Endothelial cell of umbilical vein (primary cell): ENCODE measurements around the gene RNU6-8. TPM values are rescaled to one million over a fixed set of nuclear protein-coding genes. Genes with fewer than 3 reads are reported as not detected.

Experiments
- BruUV-seq: library from RNA; stranded (reverse); fragments of 400-500 nt; replicated peaks from 2 replicates; lab custom pipeline; 2021; lab: Mats Ljungman, UMichigan
- CTCF ChIA-PET: fragments of 300-600, 350-600 bp; sonication (Branson Sonifier 250); formaldehyde crosslinking; loops from one replicate; lab custom pipeline; 2021; ENCODE audit warnings: antibody characterized with exemption, inconsistent platforms; lab: Charles Lee
- POLR2A ChIA-PET: fragments of 300-600, 350-600 bp; sonication (Branson Sonifier 250); formaldehyde crosslinking; loops from one replicate; lab custom pipeline; 2021; ENCODE audit warnings: antibody characterized with exemption, inconsistent platforms; lab: Charles Lee
- DNase-seq: peaks from one replicate; pipeline ENCODE4 v3.0.0-alpha.2; 2011; ENCODE audit warnings: low read depth, low spot score
- FAIRE-seq: peaks from 2 replicates; lab custom pipeline; 2011; peaks lifted over from hg19 to GRCh38; lab: Jason Lieb, UNC
- H2AFZ ChIP-seq: 2 replicates; pipeline ENCODE4 v1.6.0; 2012; ENCODE audit warnings: low read depth, low read length, control low read depth, inconsistent platforms
- H3K27ac ChIP-seq: 2 replicates; pipeline ENCODE4 v1.5.1; 2011; ENCODE audit warnings: low read depth, mild to moderate bottlenecking, control low read depth, low read length, moderate library complexity; ENCODE audit not compliant: insufficient read depth
- H3K27me3 ChIP-seq, 2 experiments: 2 replicates each; pipeline versions ENCODE4 v1.6.0 to v1.6.1; 2011; ENCODE audit warnings: low read length in 2 of 2, mixed read lengths in 1 of 2; ENCODE audit not compliant: control insufficient read depth in 2 of 2, insufficient read depth in 2 of 2
- H3K36me3 ChIP-seq, 2 experiments: 2 replicates in 1 of 2; 3 replicates in 1 of 2; pipeline ENCODE4 v1.5.1; 2011; ENCODE audit warnings: low read length in 2 of 2, mild to moderate bottlenecking in 1 of 2, moderate library complexity in 1 of 2; ENCODE audit not compliant: control insufficient read depth in 2 of 2, insufficient read depth in 2 of 2; ENCODE audit errors: extremely low read depth in 1 of 2
- H3K4me1 ChIP-seq: 3 replicates; pipeline ENCODE4 v1.5.1; 2011; ENCODE audit warnings: mild to moderate bottlenecking, low read length; ENCODE audit not compliant: control insufficient read depth, insufficient read depth; ENCODE audit errors: extremely low read depth
- H3K4me2 ChIP-seq: 2 replicates; pipeline ENCODE4 v1.6.1; 2011; ENCODE audit warnings: low read length, control low read depth, mixed read lengths; ENCODE audit not compliant: insufficient read depth
- H3K4me3 ChIP-seq, 3 experiments: fragments of 200-600 bp in 1 of 3; sonication (generic), shearing (Covaris generic) in 1 of 3; replicated peaks in 1 of 3; 2 replicates each; pipeline ENCODE4 v1.5.1; 2011 to 2016; ENCODE audit warnings: control low read depth in 3 of 3, low read length in 3 of 3, mild to moderate bottlenecking in 2 of 3, inconsistent platforms in 1 of 3, low read depth in 1 of 3, moderate library complexity in 1 of 3; ENCODE audit not compliant: insufficient read depth in 1 of 3
- H3K79me2 ChIP-seq: 2 replicates; pipeline ENCODE4 v1.6.0; 2012; ENCODE audit warnings: low read length, inconsistent platforms; ENCODE audit not compliant: control insufficient read depth, insufficient read depth
- H3K9ac ChIP-seq: replicated peaks from 2 replicates; pipeline ENCODE3; 2011; ENCODE audit warnings: low read length, control low read depth; ENCODE audit not compliant: insufficient read depth; ENCODE audit errors: extremely low read depth
- H3K9me1 ChIP-seq: replicated peaks from 3 replicates; pipeline ENCODE4 v1.6.0; 2011; ENCODE audit warnings: mild to moderate bottlenecking, low read length; ENCODE audit not compliant: control insufficient read depth, insufficient read depth; ENCODE audit errors: extremely low read depth
- H3K9me3 ChIP-seq: replicated peaks from 2 replicates; pipeline ENCODE4 v1.5.1; 2012; ENCODE audit warnings: low read length, inconsistent platforms; ENCODE audit not compliant: control insufficient read depth, insufficient read depth
- H4K20me1 ChIP-seq: replicated peaks from 2 replicates; pipeline ENCODE3; 2011; ENCODE audit warnings: mild to moderate bottlenecking, low read length; ENCODE audit not compliant: control insufficient read depth, insufficient read depth; ENCODE audit errors: extremely low read depth
- EZH2 ChIP-seq: IDR thresholded peaks from 2 replicates; pipeline ENCODE4 v1.6.1; 2012; ENCODE audit warnings: borderline replicate concordance, low read depth, mild to moderate bottlenecking, moderate library complexity, low read length, inconsistent platforms; ENCODE audit not compliant: severe bottlenecking
- FOS ChIP-seq: IDR thresholded peaks from 2 replicates; pipeline ENCODE4 v1.6.1; 2011; ENCODE audit warnings: mild to moderate bottlenecking, low read length, moderate library complexity, borderline replicate concordance; ENCODE audit not compliant: insufficient read depth
- GATA2 ChIP-seq: IDR thresholded peaks from 2 replicates; pipeline ENCODE4 v1.7.0; 2011; ENCODE audit warnings: low read depth, mild to moderate bottlenecking, moderate library complexity, mixed read lengths, low read length; ENCODE audit not compliant: insufficient read length, insufficient read depth
- JUN ChIP-seq: IDR thresholded peaks from 2 replicates; pipeline ENCODE4 v1.6.1; 2011; ENCODE audit warnings: borderline replicate concordance, low read depth; ENCODE audit not compliant: insufficient read length, insufficient read depth
- MYC ChIP-seq: IDR thresholded peaks from one replicate; pipeline ENCODE4 v1.6.1; 2011; ENCODE audit warnings: mild to moderate bottlenecking, low read depth, low read length
- POLR2A ChIP-seq: IDR thresholded peaks from 2 replicates; pipeline ENCODE4 v1.6.1; 2012; ENCODE audit warnings: low read depth, mild to moderate bottlenecking, control low read depth, low read length
- POLR2AphosphoS5 ChIP-seq: IDR thresholded peaks from 2 replicates; pipeline ENCODE4 v1.6.1; 2012; ENCODE audit warnings: low read depth, mild to moderate bottlenecking, control low read depth, low read length, moderate library complexity; ENCODE audit not compliant: insufficient read depth
- dilution Hi-C: fragments of 300-500 bp; cut with MboI; formaldehyde crosslinking; loops from one replicate; pipeline ENCODE4 v1.15.0; 2019; ENCODE audit warnings: low sequenced_read_pairs; ENCODE audit not compliant: extremely low pct_ligation_motif_present
- intact Hi-C: fragments of 100-400 bp; cut with micrococcal nuclease; formaldehyde crosslinking; loops from one replicate; pipeline ENCODE4 v1.10.0; 2022
- polyA plus RNA-seq, 4 experiments: library from polyadenylated mRNA; depleted of rRNA in 3 of 4; stranded (reverse) in 3 of 4; unstranded in 1 of 4; fragments of >200 nt; gene quantifications; 2 replicates each; pipeline versions ENCODE4 v1.2.1 to v1.2.3, GENCODE V29; 2011 to 2012; ENCODE audit warnings: missing spikeins in 1 of 4
- total RNA-seq: library from RNA; stranded (reverse); gene quantifications from 2 replicates; pipeline ENCODE4 v1.2.3, GENCODE V29; 2021
- TF ChIP-seq, protein P1 (sequence below), 2 donors: IDR thresholded peaks; 1 replicate in 1 of 2; 2 replicates in 1 of 2; pipeline ENCODE4 v1.5.1; 2011; ENCODE audit warnings: low read length in 2 of 2, mild to moderate bottlenecking in 2 of 2, moderate library complexity in 2 of 2, control low read depth in 1 of 2, inconsistent platforms in 1 of 2, low read depth in 1 of 2; ENCODE audit not compliant: insufficient read depth in 1 of 2; ENCODE audit errors: extremely low read depth in 1 of 2
- TF ChIP-seq, protein P2 (sequence below): IDR thresholded peaks from 2 replicates; pipeline ENCODE4 v1.6.1; 2011; ENCODE audit not compliant: insufficient read depth, insufficient read length

The RNU6-8 gene
- total and polyA plus RNA-seq, 2 donors (not counting 3 experiments of a cell fraction or from before 2014, with no cell fraction given): not detected

DNA sequence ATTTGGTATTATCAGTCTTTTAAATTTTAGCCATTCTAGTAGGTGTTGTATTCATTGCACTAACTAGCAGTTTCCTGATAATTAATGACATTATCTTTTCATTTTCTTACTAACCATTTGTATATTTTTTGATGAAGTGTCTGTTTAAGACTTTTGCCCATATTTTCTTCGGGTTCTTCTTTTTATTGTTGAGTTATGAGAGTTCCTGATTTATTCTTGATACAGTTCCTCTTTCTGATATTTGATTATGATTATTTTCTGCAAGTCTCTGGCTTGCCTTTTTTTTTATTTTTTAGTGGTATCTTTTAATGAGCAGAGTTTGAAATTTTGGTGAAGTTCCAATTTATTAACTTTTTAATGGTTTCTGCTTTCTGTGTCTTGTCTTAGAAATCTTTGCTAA lies 7.4 kb downstream of the RNU6-8 start:
- no peak for FAIRE-seq
- no peaks in the 10 kb centered on the region for H3K79me2 ChIP-seq
- H4K20me1 ChIP-seq: peaks cover 2% of the 10 kb centered on the region
- no peak overlapping the region for H3K4me2 ChIP-seq
- H2AFZ ChIP-seq: no peak overlapping the region
- POLR2A ChIA-PET: no interaction called here
- H3K36me3 ChIP-seq: no peaks in the 10 kb centered on the region
- H3K9me3 ChIP-seq: no peaks in the 10 kb centered on the region
- H3K9ac ChIP-seq: no peak overlapping the region
- no TSS peak for BruUV-seq
- peaks cover 2 to 5% of the 10 kb centered on the region in 2 experiments for H3K27me3 ChIP-seq
- H3K27ac ChIP-seq: no peak overlapping the region
- no peak for DNase-seq
- no peaks in the 10 kb centered on the region for H3K4me1 ChIP-seq
- intact Hi-C loops (no loop called here), dilution Hi-C loops (no loop called here)
- no peaks in the 10 kb centered on the region for H3K9me1 ChIP-seq
- no peak overlapping the region for H3K4me3 ChIP-seq
- TF ChIP-seq MYC: no peak
- no peak for TF ChIP-seq JUN
- TF ChIP-seq, protein P1, sequence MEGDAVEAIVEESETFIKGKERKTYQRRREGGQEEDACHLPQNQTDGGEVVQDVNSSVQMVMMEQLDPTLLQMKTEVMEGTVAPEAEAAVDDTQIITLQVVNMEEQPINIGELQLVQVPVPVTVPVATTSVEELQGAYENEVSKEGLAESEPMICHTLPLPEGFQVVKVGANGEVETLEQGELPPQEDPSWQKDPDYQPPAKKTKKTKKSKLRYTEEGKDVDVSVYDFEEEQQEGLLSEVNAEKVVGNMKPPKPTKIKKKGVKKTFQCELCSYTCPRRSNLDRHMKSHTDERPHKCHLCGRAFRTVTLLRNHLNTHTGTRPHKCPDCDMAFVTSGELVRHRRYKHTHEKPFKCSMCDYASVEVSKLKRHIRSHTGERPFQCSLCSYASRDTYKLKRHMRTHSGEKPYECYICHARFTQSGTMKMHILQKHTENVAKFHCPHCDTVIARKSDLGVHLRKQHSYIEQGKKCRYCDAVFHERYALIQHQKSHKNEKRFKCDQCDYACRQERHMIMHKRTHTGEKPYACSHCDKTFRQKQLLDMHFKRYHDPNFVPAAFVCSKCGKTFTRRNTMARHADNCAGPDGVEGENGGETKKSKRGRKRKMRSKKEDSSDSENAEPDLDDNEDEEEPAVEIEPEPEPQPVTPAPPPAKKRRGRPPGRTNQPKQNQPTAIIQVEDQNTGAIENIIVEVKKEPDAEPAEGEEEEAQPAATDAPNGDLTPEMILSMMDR (IDR thresholded peaks at IDR 0.05; ENCODE audit: extremely low read depth in 1 of 2, insufficient read depth in 1 of 2, low read depth in 1 of 2, low read length in 2 of 2): no peak
- no peak for TF ChIP-seq POLR2AphosphoS5
- TF ChIP-seq, protein P2, sequence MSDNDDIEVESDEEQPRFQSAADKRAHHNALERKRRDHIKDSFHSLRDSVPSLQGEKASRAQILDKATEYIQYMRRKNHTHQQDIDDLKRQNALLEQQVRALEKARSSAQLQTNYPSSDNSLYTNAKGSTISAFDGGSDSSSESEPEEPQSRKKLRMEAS: no peak
- no peak for TF ChIP-seq EZH2
- TF ChIP-seq FOS: no peak
- no peak for TF ChIP-seq POLR2A
- no peak for TF ChIP-seq GATA2
- CTCF ChIA-PET: no interaction called here
